Anterior cingulate cortex (tissue), 58 donors: ENCODE data around the gene ARMC2.
"Not testable (repeated sequence)": the region's sequence is repeated elsewhere in the genome, so short reads cannot be mapped to it uniquely, and the experiment has no call there.

Source experiments
- DNase-seq, 58 donors: peaks; one replicate each; lab custom pipeline; 2025; lab: John Stamatoyannopoulos, UW

ARMC2 gene

GRCh38 chr6:108904741-108905140 is 56.5 kb downstream of the ARMC2 start:
- DNase-seq: no peak

- DNase-seq: no peak
Observed at GRCh38 chr6:108914235-108915022, 66.2 kb downstream of the ARMC2 start.

- no peak for DNase-seq
Observed at GRCh38 chr6:108915258-108915657, 67.0 kb downstream of the ARMC2 start.

DNA sequence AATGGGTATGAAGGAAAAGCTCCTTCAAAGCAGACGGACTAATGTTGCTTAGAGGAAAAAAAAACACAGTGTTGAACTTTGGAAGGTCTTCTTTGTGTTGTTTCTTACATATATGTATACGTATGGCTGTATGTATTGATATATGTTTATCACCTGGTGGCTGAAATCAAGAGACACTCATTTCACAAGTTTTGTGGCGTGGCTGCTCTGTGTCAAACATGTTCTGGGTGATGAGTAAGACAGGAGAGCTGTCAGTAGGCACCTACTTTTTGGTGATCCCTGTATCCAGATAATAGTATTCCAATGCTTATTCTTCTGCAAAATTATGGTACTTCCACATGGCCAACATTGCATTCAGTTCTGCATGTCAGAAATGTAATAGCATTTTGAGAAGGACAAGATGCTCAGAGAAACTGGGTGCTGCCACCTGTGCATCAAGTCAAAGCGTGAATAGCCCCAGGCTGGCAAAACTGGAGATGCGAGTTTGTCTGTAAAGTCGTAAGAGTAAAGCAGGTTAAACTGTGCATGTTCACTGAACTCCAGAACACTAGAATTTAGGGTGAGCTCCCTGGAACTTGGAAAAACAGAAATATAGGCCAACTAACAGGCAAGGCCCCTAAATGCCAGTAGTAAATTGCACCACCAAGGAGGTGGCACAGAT is 67.9 kb downstream of the ARMC2 start:
- DNase-seq: no peak

GRCh38 chr6:108920751-108921150 is 72.5 kb downstream of the ARMC2 start:
- no peak for DNase-seq

- DNase-seq: no peak
Observed at GRCh38 chr6:108921547-108922361, 73.5 kb downstream of the ARMC2 start.

GRCh38 chr6:108922499-108922898 is 74.3 kb downstream of the ARMC2 start:
- DNase-seq: no peak

DNA sequence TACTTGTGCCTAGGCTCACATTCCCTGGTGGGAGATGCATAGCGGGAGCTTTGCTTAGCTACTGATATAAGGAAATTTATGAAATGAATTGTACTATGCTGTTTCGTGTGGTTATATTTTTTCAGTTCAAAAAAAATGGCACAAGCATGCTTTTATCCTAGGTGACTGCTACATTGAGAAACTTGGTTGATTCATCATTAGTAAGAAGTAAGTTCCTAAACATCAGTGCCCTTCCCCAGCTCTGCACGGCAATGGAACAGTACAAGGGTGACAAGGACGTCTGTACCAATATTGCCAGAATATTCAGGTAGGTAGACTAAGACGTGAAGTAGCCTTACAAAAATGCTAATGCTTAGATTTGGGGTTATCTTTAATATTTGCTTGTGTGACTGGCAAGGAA is 79.7 kb downstream of the ARMC2 start:
- no peak for DNase-seq

DNA sequence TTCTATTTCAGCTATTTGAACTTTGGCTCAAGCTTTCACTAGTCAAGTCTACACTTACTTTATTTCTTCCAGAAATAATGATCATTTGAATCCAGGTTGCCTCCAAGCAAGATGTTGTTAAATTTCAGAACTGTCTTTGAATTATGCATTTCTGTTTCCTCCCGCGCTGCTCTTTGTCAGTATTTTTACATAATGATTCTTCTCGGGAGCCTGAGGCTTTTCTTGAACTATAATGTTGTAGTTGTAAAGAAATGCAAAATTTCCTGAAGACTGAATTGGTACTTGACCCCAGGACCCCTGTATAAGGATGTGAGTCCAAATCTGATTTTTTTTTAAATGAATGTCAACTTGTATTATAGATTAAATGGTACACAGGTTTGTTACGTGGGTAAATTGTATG is 80.4 kb downstream of the ARMC2 start:
- DNase-seq: no peak

DNA sequence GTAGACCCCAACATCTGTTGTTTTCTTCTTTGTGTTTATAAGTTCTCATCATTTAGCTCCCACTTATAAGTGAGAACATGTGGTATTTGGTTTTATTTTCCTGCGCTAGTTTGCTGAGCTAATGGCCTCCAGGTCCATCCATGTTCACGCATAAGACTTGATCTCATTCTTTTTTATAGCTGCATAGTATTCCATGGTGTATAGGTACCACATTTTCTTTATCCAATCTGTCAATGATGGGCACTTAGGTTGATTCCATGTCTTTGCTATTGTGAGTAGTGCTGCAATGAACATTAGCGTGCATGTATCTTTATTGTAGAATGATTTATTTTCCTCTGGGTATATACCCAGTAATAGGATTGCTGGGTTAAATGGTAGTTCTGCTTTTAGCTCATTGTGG is 82.9 kb downstream of the ARMC2 start:
- DNase-seq: not testable (repeated sequence)

- no peak for DNase-seq
Observed at GRCh38 chr6:108937170-108937569, 88.9 kb downstream of the ARMC2 start.

GRCh38 chr6:108940741-108941140 is 92.5 kb downstream of the ARMC2 start:
- DNase-seq: no peak

GRCh38 chr6:108941281-108941680 is 93.1 kb downstream of the ARMC2 start:
- no peak for DNase-seq

- DNase-seq: no peak
Observed at GRCh38 chr6:108941859-108942258, 93.6 kb downstream of the ARMC2 start.

- DNase-seq: no peak
Observed at GRCh38 chr6:108942556-108943492, 94.6 kb downstream of the ARMC2 start.

DNA sequence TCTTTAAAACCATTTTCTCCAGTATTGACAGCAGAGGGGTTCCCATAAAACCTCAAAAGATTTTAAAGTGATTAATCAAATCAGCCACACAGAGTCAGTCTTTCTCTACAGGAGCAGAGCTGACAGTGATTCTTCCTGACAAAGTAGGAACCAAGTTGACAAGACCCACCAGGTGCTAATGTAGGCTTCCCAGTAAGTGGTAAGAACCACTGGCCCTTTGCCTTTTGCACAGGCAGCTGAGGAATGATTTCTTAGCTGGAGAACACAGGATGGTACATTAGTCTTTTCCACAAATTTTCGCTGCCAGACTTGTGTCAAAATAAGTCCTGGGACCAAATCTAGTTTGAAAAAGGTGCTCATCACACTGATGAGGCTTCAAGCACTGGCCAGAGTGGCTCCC is 95.8 kb downstream of the ARMC2 start:
- DNase-seq: no peak

DNA sequence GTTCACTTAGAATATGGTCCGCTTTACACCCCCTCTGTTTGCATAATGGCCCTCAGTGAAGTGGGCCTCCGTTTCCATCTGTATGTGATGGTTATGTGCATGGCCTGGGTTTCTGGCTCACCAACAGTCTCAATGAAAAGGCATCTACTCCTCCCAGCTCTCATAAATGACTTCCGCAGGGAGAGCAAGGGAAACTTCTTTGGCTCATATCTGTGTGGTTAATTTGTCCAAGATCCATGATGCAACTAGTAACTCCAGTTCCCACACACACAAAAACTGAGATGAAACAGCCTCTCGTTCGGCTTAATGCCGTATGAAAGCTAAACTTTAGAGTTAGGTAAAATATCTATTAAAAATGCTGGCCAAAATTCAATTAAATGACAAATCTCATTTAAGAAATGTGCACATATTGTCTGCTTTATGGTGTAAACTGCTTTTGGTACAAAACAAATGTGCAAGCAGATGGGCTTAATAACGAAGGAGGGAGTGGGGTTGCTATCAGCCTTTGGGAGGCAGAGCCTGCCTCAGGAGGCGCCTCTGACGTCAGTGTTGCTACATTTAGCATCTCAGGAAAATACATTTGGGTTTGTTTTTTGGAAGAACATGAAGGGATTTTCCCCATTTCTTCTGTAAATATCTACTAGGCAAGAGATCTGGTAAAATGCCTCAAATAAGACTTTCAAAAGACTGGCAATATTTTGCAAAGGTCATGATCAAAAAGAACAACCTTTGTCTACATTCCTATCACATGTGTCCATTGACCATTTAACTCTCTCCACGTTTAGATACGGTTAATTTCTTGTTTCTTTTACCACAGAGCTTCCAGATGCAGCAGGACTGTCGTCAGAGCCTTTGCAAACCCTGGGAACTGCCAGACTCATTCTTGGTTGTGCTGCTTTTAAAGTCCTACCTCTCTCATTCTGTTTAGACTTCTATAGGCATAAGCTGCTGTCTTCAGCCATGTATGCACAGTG is 96.8 kb downstream of the ARMC2 start:
- peak in 8 of 58 donors; percentile 2 to 50 (median 14) for DNase-seq

DNA sequence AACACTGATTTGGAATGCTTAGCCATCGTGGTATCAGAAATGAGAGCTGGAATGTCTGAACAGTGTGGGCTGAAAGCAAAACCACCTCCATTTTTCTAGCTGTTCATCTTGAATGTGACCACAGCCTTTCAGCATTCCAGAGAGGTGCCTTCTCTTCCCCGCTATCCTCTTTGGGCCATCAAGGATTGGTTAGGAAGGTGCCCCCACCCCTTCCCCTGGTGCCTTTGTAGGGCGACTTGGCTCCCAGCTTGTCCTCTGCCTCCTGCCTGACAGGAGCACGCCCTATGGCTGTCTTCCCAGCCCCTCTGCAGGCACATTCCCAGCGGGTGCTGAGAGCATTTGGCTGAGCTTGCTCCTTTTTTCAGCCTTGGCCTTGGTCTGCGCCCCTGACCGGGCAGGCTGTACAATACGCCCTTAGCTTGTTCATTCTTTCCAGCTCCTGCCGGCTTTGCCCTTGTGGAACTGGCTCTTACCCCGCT is 97.5 kb downstream of the ARMC2 start:
- peak in 54 of 58 donors; percentile 8 to 93 (median 66) for DNase-seq

GRCh38 chr6:108946695-108947094 is 98.5 kb downstream of the ARMC2 start:
- peak in 2 of 58 donors; percentile 3 to 8 for DNase-seq
